Measurements from ENCODE around the gene MSGN1.

MSGN1 gene

DNA sequence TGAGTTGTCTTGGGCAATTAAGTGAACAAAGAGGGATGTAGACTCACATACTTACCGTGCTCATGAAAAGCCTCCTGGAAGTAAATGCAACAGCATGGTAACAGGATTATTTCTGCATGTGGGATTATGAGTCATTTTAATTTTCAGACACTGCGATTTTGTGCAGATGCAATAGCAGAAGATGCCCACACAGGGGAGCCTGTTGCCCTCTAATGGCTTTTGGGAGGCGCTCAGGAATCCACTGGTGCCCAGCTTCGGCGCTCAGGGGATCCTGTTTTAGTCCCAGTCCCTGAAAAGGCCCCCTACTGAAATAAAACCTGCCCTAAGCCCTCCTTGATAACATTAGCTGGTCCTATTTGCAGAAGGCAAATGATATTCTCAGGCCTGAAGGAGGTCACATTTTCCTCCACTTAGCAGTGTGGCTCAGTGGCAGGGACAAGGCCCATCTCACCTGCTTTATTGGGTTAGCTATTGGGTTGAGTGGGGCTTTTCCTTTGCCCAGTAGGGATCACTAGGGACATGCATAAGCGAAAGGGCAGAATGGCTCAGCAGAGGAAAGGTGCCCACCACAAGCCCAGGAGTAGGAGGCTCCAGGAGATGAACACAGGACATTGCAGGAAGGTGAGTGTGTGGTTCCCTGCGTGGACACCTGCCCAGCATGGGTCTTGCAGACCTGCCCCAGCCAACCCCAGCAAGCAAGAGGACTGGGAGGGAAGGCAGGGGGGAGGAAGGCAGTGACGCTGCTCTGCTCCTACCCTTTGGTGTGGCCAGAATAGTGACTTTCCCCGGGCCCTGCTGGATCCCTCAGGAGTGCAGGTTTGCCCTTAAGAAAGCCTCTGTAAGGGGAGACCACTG lies 35.7 kb downstream of the MSGN1 start:
- H3K27ac Mint-ChIP-seq = no peak overlapping the region
- peak; percentile 91 for TF ChIP-seq CTCF (IDR thresholded peaks at IDR 0.05)
- DNase-seq = peak; percentile 63
- H3K36me3 Mint-ChIP-seq (ENCODE audit: low read depth) = no peaks in the 10 kb centered on the region
- peaks cover 7% of the 10 kb centered on the region for H3K27me3 Mint-ChIP-seq (ENCODE audit: low read depth, poor library complexity)
- no peaks in the 10 kb centered on the region for H3K9me3 Mint-ChIP-seq
- peaks cover 21% of the 10 kb centered on the region for H3K4me1 Mint-ChIP-seq
- no peak overlapping the region for H3K4me3 Mint-ChIP-seq

DNA sequence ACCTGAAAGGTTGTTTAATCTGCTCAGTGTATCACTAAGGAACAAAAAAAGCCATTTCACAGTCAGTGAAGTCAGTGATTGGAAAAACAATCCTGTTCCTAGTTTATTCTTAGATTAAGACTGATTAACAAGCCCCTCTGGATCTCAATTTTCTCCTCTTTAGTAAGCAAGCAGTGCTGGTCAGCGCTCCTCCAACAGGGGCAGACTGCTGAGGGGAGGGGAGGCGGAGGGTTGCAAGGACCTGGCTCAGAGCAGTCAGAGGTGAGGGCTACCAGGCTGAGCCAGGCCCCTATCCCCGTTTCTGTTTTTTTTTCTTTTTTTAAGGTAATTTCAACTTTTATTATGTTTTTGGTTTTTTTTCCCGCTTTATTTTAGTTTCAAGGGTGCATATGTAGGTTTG lies 37.5 kb downstream of the MSGN1 start:
- Mint-ChIP-seq H3K27ac (no peak overlapping the region), H3K27me3 (ENCODE audit: low read depth, poor library complexity) (peaks cover 12% of the 10 kb centered on the region)

DNA sequence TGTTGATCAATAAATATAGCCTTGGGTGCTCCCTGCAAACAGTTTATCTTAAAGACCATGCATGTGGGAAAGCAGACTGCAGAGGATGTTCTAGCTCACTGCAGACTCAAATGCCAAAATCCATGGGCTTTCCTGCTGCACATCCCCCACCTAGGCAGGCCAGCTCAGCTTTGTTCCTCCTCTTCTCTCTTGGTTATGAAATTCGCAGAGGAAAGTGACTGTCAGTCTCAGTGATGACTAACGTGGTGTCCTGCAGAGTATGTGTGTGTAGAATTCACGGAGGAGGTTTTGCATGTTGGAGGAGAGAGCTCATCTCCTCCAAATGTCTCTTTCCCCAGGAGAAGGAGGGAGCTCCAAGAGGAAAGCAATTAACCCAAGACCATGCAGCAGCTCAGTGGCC lies 40.8 kb downstream of the MSGN1 start:
- H3K4me1 Mint-ChIP-seq = peaks cover 10% of the 10 kb centered on the region
- no peak for DNase-seq
- H3K9me3 Mint-ChIP-seq = no peaks in the 10 kb centered on the region
- no peaks in the 10 kb centered on the region for H3K36me3 Mint-ChIP-seq (ENCODE audit: low read depth)
- H3K27me3 Mint-ChIP-seq (ENCODE audit: low read depth, poor library complexity) = peaks cover 24% of the 10 kb centered on the region
- peak overlapping the region; percentile 55 for H3K27ac Mint-ChIP-seq
- TF ChIP-seq CTCF (IDR thresholded peaks at IDR 0.05) = no peak
- no peak overlapping the region for H3K4me3 Mint-ChIP-seq

More for the DNA sequence above, 37.5 kb downstream of the MSGN1 start:
- no peak for DNase-seq
- H3K9me3 Mint-ChIP-seq = no peaks in the 10 kb centered on the region
- peaks cover 29% of the 10 kb centered on the region for H3K4me1 Mint-ChIP-seq
- no peak overlapping the region for H3K4me3 Mint-ChIP-seq
- no peak for TF ChIP-seq CTCF (IDR thresholded peaks at IDR 0.05)
- H3K36me3 Mint-ChIP-seq (ENCODE audit: low read depth) = no peaks in the 10 kb centered on the region

DNA sequence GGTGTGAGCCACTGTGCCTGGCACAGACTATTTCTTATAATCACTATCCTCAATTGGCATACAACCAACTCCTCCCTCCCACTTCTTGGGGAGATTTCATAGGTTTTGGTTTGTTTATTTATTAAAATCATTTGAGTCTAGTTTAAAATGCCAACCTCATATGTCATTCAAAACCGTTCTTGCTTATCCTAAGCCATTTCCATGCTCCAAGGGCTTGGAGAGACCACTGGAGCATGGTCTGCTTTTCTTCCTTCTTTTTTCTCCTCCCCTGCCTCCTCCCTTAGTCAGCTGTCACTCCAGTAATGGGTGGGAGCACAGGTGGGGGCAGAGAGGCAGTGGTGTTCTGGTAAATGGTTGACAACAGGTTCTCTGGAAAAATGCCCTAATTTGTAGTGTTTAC lies 41.8 kb downstream of the MSGN1 start:
- Mint-ChIP-seq H3K9me3 (no peaks in the 10 kb centered on the region), H3K27ac (no peak overlapping the region), H3K36me3 (ENCODE audit: low read depth) (no peaks in the 10 kb centered on the region), H3K4me3 (no peak overlapping the region), H3K27me3 (ENCODE audit: low read depth, poor library complexity) (peaks cover 24% of the 10 kb centered on the region), H3K4me1 (peaks cover 10% of the 10 kb centered on the region)
- no peak for DNase-seq
- no peak for TF ChIP-seq CTCF (IDR thresholded peaks at IDR 0.05)

- DNase-seq = no peak
- Mint-ChIP-seq H3K9me3 (no peaks in the 10 kb centered on the region), H3K27ac (no peak overlapping the region), H3K27me3 (ENCODE audit: low read depth, poor library complexity) (peaks cover 14% of the 10 kb centered on the region), H3K4me1 (peaks cover 1% of the 10 kb centered on the region), H3K36me3 (ENCODE audit: low read depth) (no peaks in the 10 kb centered on the region), H3K4me3 (no peak overlapping the region)
- no peak for TF ChIP-seq CTCF (IDR thresholded peaks at IDR 0.05)
Observed at GRCh38 chr2:17863539-17863938, 47.3 kb downstream of the MSGN1 start.

- Mint-ChIP-seq H3K36me3 (ENCODE audit: low read depth) (no peaks in the 10 kb centered on the region), H3K27ac (no peak overlapping the region), H3K4me1 (no peaks in the 10 kb centered on the region), H3K4me3 (no peak overlapping the region), H3K9me3 (no peaks in the 10 kb centered on the region), H3K27me3 (ENCODE audit: low read depth, poor library complexity) (peaks cover 7% of the 10 kb centered on the region)
- no peak for TF ChIP-seq CTCF (IDR thresholded peaks at IDR 0.05)
- DNase-seq = no peak
Observed at GRCh38 chr2:17864676-17865075, 48.4 kb downstream of the MSGN1 start.

Data from nephron progenitor cell (in vitro differentiated cells).